Bronchial epithelial cell (primary cell): Measurements from ENCODE around the gene MEG3. TPM values are rescaled to one million over a fixed set of nuclear protein-coding genes. Genes with fewer than 3 reads are reported as not detected.

Experiments used
- DNase-seq: peaks from one replicate; pipeline ENCODE4 v3.0.0-alpha.2; 2010; ENCODE audit warnings: low read depth
- FAIRE-seq: peaks from 2 replicates; lab custom pipeline; 2011; peaks lifted over from hg19 to GRCh38; lab: Jason Lieb, UNC
- H3K27me3 ChIP-seq: 2 replicates; pipeline ENCODE4 v1.5.1; 2011; ENCODE audit warnings: low read length; ENCODE audit not compliant: control insufficient read depth, insufficient read depth
- H3K36me3 ChIP-seq: 2 replicates; pipeline ENCODE4 v1.5.1; 2011; ENCODE audit warnings: low read length; ENCODE audit not compliant: control insufficient read depth, insufficient read depth
- H3K4me3 ChIP-seq: 2 replicates; pipeline ENCODE4 v1.5.1; 2011; ENCODE audit warnings: mild to moderate bottlenecking, low read depth, low read length, control low read depth
- total RNA-seq: library from RNA; depleted of rRNA; stranded (reverse); fragments of >200 nt; gene quantifications from 2 replicates; pipeline ENCODE4 v1.2.1, GENCODE V29; 2014
- TF ChIP-seq, protein P1 (sequence below): IDR thresholded peaks from 2 replicates; pipeline ENCODE4 v1.5.1; 2011; ENCODE audit warnings: mild to moderate bottlenecking, moderate library complexity, low read length, control low read depth, inconsistent platforms; ENCODE audit not compliant: insufficient read depth, severe bottlenecking

MEG3 gene
- total RNA-seq, 1 donor from 2014 or later: 3.7 TPM

DNA sequence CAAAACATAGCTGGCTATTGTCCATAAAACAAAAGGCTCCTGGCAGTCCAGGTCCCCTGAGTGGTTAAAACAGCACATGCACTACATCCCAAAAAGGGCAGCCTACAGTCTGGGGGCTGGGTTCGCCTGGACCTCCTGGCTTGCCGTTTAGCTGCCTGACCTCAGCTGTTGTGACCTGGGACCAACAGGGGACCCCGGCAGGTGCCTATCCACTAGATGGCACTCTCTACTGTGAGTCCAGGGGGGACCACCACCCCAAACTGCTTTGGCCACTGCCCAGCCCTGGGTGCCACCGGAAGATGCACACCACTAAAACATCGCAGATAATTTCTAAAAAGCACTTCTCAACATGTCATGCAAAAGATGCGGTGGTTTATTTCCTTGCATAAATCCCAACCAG, 80.5 kb downstream of the MEG3 start:
- H3K27me3 ChIP-seq: peaks cover 8% of the 10 kb centered on the region
- no peak for FAIRE-seq

DNA sequence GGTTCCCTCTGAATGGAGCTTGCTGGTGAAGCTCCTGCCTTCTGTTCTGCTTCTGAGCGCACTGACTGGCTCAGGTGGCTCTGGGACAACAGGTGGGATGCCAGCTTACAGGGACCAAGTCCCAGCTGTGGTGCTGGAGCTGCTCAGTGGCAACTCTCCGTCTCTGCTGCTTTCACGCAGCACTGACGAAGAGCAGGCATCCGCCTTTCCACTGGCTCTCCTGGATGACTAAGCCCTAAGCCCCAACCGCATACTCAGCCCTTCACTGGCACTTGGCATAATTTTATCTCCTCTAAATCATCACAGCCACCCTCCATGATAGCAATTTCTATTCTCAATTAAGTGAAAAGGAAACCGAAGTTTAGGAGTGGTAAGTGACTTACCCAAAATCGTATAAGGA, 81.3 kb downstream of the MEG3 start:
- TF ChIP-seq, protein P1, sequence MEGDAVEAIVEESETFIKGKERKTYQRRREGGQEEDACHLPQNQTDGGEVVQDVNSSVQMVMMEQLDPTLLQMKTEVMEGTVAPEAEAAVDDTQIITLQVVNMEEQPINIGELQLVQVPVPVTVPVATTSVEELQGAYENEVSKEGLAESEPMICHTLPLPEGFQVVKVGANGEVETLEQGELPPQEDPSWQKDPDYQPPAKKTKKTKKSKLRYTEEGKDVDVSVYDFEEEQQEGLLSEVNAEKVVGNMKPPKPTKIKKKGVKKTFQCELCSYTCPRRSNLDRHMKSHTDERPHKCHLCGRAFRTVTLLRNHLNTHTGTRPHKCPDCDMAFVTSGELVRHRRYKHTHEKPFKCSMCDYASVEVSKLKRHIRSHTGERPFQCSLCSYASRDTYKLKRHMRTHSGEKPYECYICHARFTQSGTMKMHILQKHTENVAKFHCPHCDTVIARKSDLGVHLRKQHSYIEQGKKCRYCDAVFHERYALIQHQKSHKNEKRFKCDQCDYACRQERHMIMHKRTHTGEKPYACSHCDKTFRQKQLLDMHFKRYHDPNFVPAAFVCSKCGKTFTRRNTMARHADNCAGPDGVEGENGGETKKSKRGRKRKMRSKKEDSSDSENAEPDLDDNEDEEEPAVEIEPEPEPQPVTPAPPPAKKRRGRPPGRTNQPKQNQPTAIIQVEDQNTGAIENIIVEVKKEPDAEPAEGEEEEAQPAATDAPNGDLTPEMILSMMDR: no peak
- no peak overlapping the region for H3K4me3 ChIP-seq
- FAIRE-seq (no peak), DNase-seq (no peak)
- no peaks in the 10 kb centered on the region for H3K36me3 ChIP-seq
- peaks cover 8% of the 10 kb centered on the region for H3K27me3 ChIP-seq

More for the DNA sequence above, 80.5 kb downstream of the MEG3 start:
- Histone ChIP-seq H3K4me3 (no peak overlapping the region), H3K36me3 (no peaks in the 10 kb centered on the region)
- DNase-seq: no peak
- TF ChIP-seq, protein P1: peak; percentile 16

DNA sequence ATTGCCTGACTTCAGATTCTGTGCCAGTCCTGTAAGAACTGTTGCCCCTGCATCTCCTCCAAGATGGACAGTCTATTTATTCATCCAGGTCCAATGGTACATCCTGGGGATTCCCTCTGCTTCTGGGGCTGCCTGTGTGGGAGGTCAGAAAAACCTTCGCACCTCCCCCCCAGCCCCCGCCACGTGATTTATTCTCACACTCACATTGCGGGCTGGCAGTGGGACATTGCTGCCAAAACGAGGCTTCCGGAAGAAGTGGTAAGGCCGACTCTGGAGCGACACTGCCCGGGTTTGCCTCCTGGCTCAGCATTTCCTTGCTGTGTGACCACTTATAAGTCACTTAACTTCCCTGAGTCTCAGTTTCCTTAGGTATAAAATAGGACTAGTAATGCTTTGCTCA, 83.5 kb downstream of the MEG3 start:
- FAIRE-seq: no peak
- no peak overlapping the region for H3K4me3 ChIP-seq

More for the DNA sequence above, 83.5 kb downstream of the MEG3 start:
- TF ChIP-seq, protein P1: no peak
- DNase-seq: no peak
- Histone ChIP-seq H3K27me3 (peaks cover 4% of the 10 kb centered on the region), H3K36me3 (no peaks in the 10 kb centered on the region)

Other genes with a start within 250 kb of the MEG3 start
- gene BEGAIN, start 238.7 kb upstream of the MEG3 start, total RNA-seq: 0.51 and 1.1 TPM in 2 replicates
- not detected in 2 replicates for gene DLK1, start 99.2 kb upstream of the MEG3 start, total RNA-seq
- not detected in 2 replicates for gene RTL1, start 77.6 kb downstream of the MEG3 start, total RNA-seq